HG02973 (cell line): ENCODE results near the gene TOP3A.
"Not testable (repeated sequence)": the region's sequence is repeated elsewhere in the genome, so short reads cannot be mapped to it uniquely, and the experiment has no call there.

Experiments
- ATAC-seq: cut with Tn5 transposase; IDR thresholded peaks from one replicate; pipeline ENCODE4 v1.9.1; 2021; ENCODE audit warnings: moderate library complexity; ENCODE audit not compliant: unreplicated experiment

The TOP3A gene

DNA sequence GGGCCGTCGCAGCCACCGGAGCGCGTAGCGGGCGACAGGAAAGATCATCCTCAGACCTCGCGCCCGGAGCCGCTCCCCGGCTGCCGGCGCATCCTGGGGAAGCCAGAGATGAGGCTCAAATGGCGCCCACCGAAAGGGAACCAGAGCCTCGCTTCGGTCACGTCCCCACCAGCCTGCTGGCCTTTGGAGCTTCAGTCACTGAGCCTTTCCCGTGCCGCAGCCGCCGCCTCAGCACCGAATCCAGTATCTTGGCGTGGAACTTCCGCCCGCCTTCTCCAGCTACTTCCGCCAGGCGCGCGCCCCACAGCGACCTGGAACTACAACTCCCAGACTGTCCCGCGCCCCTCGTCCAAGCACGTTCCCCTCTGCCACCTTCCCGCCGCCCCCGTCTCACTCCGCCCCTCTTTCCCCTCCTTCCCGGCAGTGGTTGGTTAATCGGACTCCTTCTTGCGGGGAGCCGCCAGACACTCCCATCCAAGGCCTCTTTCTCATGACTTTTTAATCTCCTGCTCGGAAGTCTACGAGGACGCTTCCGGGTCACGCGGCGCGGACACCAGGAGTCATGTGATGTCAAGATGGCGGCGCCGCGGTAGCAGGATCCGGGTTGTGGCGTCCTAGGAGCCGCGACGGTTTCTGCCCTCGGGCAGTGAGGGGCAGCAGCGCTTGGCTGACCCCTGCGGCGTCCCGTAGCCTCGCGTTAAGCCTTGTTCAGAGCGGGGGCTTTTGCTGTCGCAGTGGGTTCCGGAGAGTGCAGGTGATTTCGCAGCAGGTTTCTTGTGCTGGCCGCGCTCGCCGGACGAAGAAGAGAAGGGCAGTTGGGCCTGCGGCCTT, at the start of gene TOP3A, which contains the start of gene SMCR8:
TOP3A (minus strand) TSS at position 264 of the 831 bp plus-strand sequence; CDS start at position 48, 216 bp downstream.
SMCR8 (plus strand) TSS at position 563 of the 831 bp plus-strand sequence. CDS start 497 bp downstream, outside the sequence.
- peak; percentile 73 for ATAC-seq

- ATAC-seq, result no peak
These were observed 49.4 kb upstream of the TOP3A start for GRCh38 chr17:18364166-18364565.

- peak; percentile 94 for ATAC-seq
These were observed 48.6 kb upstream of the TOP3A start, which contains the start of gene SHMT1 for GRCh38 chr17:18363101-18364049. SHMT1 (minus strand) TSS chr17:18363550; CDS start chr17:18355981, 7,569 bp downstream.

DNA sequence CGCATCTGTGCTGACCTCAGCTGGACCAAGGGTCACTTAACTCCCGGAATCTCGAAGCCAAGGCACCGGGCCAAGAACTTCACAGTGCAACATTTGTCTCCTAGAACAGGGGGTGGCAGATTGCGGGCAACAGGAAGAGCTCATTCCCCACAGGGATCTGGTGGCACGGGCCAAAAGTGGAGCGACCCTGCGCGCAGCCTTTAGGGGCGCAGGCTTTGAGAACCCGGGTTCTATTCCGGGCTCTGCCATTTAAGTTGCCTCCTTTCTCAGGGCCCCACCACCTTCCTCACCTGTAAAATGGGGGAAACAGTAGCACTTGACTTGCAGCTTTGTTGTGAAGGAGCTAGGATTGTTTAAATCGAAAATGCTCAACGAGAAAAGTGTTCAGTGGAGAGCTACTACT, 47.9 kb upstream of the TOP3A start:
- peak; percentile 7 for ATAC-seq

- ATAC-seq, result no peak
These were observed 47.3 kb upstream of the TOP3A start for GRCh38 chr17:18361837-18362697.

DNA sequence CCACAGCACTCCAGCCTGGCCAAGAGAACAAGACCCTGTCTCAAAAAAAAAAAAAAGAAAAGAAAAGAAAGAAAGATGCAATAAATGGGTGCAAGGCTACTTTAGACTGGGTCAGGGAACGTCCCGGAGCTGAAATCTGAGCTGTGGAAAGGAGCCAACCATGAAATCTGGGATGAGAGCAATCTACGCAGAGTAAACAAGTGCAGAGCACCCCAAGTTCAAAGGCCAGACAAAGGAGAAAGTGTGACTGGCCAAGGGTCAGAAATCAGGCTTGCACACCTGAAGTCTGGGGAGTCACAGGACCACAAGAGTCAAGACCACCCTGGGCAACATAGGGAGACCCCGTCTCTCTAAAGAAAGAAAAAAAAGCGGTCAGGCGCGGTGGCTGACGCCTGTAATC, 45.7 kb upstream of the TOP3A start:
- ATAC-seq, result no peak

DNA sequence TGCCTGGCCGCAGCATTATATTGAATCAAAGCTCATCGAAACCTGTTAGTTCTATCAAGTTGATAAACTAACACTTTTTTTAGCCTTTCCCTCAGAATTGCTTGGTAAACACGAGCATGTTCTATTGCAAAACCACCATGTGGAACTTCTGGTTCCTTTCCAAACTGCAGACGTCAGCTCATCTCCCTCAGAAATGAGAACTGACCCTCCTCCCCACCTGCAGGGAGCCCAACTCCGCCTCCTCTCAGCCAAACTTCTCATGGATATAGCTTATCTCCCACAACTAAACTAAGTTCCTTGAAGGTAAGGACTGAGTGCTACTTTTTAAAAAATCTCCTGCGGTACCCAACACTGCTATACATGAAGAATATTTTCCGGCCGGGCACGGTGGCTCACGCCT, 41.8 kb upstream of the TOP3A start:
- ATAC-seq, result no peak

- ATAC-seq, result no peak
These were observed 38.7 kb upstream of the TOP3A start for GRCh38 chr17:18353541-18353940.

- ATAC-seq, result no peak
These were observed 29.2 kb upstream of the TOP3A start for GRCh38 chr17:18344021-18344420.

- no peak for ATAC-seq
These were observed 25.1 kb upstream of the TOP3A start for GRCh38 chr17:18339933-18340332.

DNA sequence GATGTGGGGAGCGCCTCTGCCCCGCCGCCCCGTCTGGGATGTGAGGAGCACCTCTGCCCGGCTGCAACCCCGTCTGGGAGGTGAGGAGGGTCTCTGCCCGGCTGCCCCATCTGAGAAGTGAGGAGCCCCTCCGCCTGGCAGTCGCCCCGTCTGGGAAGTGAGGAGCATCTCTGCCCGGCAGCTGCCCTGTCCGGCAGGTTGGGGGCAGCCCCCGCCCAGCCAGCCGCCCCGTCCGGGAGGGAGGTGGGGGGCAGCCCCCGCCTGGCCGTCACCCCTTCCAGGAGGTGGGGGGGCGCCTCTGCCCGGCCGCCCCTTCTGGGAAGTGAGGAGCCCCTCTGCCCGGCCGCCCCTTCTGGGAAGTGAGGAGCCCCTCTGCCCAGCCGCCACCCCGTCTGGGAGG, 23.4 kb upstream of the TOP3A start:
- ATAC-seq, result not testable (repeated sequence)

DNA sequence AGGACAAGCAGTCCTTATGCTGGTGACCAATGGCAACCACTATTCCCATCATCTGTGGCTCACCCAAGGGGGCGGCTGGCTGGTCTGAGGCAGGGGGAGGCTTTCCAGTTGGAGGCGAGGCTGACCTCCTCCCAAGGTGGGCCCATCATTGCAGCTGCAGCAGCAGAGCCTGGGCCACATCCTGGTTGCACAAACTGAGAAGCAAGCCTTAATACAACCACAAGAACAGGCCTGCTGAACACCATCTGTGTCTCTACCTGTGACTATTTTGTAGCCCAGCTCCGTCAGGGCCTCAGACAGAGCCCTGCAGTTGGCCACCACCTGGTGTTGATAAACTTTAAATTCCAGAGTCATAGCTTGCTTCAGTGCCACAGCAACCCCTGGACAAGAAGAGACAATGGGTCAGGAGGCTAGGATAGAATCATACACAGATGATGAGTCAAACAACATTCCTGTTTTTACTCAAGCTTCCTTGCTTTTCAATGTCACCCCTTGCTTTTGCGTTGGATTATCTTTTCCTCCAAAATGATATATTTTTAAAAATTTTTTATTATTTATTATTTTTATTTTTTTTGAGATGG, 18.2 kb upstream of the TOP3A start:
- no peak for ATAC-seq

DNA sequence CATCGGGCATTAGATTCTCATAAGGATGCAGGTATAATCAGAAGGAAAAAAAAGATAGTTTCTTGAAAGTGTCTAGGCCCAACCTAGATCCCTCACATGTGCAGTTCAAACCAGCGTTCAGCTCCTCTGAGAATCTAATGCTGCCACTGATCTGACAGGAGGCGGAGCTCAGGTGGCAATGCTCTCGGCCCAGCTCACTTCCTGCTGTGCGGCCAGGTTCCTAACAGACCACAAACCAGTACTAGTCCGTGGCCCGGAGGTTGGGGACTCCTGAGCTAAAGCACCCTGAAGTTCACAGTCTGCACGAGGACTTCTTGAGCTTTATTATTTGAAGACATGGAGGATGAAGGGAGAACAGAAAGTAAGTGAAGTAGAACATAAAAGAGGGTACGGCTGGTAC, 17.1 kb upstream of the TOP3A start:
- no peak for ATAC-seq

DNA sequence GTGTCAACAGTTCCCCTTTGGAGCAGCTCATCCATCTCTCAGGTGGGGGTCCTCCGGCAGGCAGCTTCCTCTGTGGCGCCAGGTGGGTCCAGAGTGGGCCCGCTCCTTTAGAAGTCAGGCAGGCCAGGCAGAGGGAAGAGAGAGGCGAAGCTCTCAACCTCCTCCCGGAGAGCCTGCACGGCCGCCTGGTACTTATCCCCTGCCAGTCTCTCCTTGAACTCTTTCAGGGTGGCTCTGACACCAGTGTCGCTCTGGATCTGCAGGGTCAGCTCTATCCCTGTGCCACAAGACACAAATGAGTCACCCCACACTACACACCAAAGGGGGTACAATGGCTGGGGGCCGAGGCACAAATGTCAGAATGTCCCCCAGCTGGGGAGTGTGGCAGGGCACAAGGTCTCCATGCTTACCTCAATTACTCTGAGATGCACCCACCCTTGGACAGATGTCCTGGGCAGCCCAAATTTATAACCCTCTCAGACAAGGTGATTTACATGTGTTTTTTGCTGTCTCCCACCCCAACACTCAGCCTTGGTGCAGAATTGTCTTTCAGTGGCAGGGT, 13.9 kb upstream of the TOP3A start:
- no peak for ATAC-seq

- no peak for ATAC-seq
These were observed 12.8 kb upstream of the TOP3A start for GRCh38 chr17:18327556-18327955.

GRCh38 chr17:18327093-18327492, 12.3 kb upstream of the TOP3A start:
- no peak for ATAC-seq

- ATAC-seq, result no peak
These were observed 11.8 kb upstream of the TOP3A start for GRCh38 chr17:18326572-18326971.

DNA sequence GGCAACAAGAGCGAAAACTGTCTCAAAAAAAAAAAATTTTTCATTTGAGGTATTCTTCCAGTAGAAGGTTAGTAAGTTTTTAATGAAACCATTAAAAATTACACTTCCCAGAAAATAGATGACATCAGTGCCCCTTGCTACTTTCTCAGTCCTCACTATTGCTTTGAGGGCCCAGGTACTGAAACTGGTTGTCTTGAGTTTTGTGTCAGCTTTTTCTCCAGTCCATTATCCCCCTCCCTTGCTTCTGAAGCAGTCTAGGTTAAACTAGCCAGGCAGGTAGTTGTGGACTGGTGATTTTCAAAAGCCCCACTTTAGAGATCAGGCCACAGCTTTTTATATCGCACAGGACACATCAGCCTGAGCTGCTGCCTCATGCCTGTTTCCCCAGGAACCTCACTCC, 11.2 kb upstream of the TOP3A start:
- no peak for ATAC-seq

- no peak for ATAC-seq
These were observed 9.6 kb upstream of the TOP3A start for GRCh38 chr17:18324140-18325050.
